H9 (cell line): ENCODE data around the gene FABP7. TPM values are rescaled to one million over a fixed set of nuclear protein-coding genes. Genes with fewer than 3 reads are reported as not detected.

Source experiments
- DNase-seq: peaks from one replicate; pipeline ENCODE4 v3.0.0-alpha.2; 2017
- H2AFZ ChIP-seq: one replicate; pipeline ENCODE4 v1.6.1; 2013; ENCODE audit warnings: mild to moderate bottlenecking, low read length, control low read depth, moderate library complexity
- H2AK5ac ChIP-seq: 2 replicates; pipeline ENCODE4 v1.6.1; 2013; ENCODE audit warnings: low read length, control low read depth, mixed read lengths; ENCODE audit not compliant: insufficient read length
- H2BK120ac ChIP-seq: one replicate; pipeline ENCODE4 v1.6.1; 2013; ENCODE audit warnings: low read depth, mild to moderate bottlenecking, low read length, control low read depth, inconsistent platforms; ENCODE audit not compliant: poor library complexity, severe bottlenecking
- H2BK12ac ChIP-seq: 2 replicates; pipeline ENCODE4 v1.6.1; 2013; ENCODE audit warnings: low read length, control low read depth, mixed read lengths, low read depth; ENCODE audit not compliant: insufficient read length
- H2BK15ac ChIP-seq: 2 replicates; pipeline ENCODE4 v1.6.1; 2013; ENCODE audit warnings: low read depth, low read length, control low read depth
- H2BK20ac ChIP-seq: one replicate; pipeline ENCODE4 v1.6.1; 2013; ENCODE audit warnings: low read depth, mild to moderate bottlenecking, low read length, control low read depth, inconsistent platforms; ENCODE audit not compliant: poor library complexity, severe bottlenecking
- H2BK5ac ChIP-seq: 2 replicates; pipeline ENCODE4 v1.6.1; 2013; ENCODE audit warnings: low read length, control low read depth, mixed read lengths; ENCODE audit not compliant: insufficient read length
- H3K14ac ChIP-seq: 2 replicates; pipeline ENCODE4 v1.6.1; 2013; ENCODE audit warnings: low read length, control low read depth; ENCODE audit not compliant: insufficient read depth
- H3K18ac ChIP-seq: 2 replicates; pipeline ENCODE4 v1.6.1; 2013; ENCODE audit warnings: low read depth, mild to moderate bottlenecking, mixed read lengths, low read length, control low read depth; ENCODE audit not compliant: insufficient read length
- H3K23ac ChIP-seq: 2 replicates; pipeline ENCODE4 v1.6.1; 2013; ENCODE audit warnings: low read length, control low read depth, mixed read lengths, low read depth; ENCODE audit not compliant: insufficient read length
- H3K23me2 ChIP-seq: 2 replicates; pipeline ENCODE4 v1.6.1; 2013; ENCODE audit warnings: low read depth, mild to moderate bottlenecking, mixed read lengths, low read length, control low read depth; ENCODE audit not compliant: insufficient read length, poor library complexity, severe bottlenecking
- H3K27ac ChIP-seq: 2 replicates; pipeline ENCODE4 v1.5.1; 2013; ENCODE audit warnings: low read length, control low read depth, mixed read lengths, low read depth; ENCODE audit not compliant: insufficient read length
- H3K27me3 ChIP-seq: 2 replicates; pipeline ENCODE4 v1.6.1; 2013; ENCODE audit warnings: low read length, control low read depth, inconsistent platforms; ENCODE audit not compliant: insufficient read depth
- H3K4ac ChIP-seq: 2 replicates; pipeline ENCODE4 v1.6.1; 2013; ENCODE audit warnings: low read depth, mild to moderate bottlenecking, control low read depth, inconsistent platforms, low read length, moderate library complexity
- H3K4me1 ChIP-seq: 2 replicates; pipeline ENCODE4 v1.6.1; 2013; ENCODE audit warnings: low read length, control low read depth, inconsistent platforms; ENCODE audit not compliant: insufficient read depth
- H3K4me2 ChIP-seq: 2 replicates; pipeline ENCODE4 v1.6.1; 2013; ENCODE audit warnings: low read length, control low read depth, mixed read lengths; ENCODE audit not compliant: insufficient read length, insufficient read depth
- H3K56ac ChIP-seq: 2 replicates; pipeline ENCODE4 v1.6.1; 2013; ENCODE audit warnings: low read depth, mild to moderate bottlenecking, mixed read lengths, low read length, control low read depth; ENCODE audit not compliant: insufficient read length
- H3K79me1 ChIP-seq: 2 replicates; pipeline ENCODE4 v1.6.1; 2013; ENCODE audit warnings: low read depth, mild to moderate bottlenecking, moderate library complexity, low read length, control low read depth, inconsistent platforms; ENCODE audit not compliant: insufficient read depth, poor library complexity, severe bottlenecking
- H3K79me2 ChIP-seq: 2 replicates; pipeline ENCODE4 v1.6.1; 2013; ENCODE audit warnings: low read length, control low read depth, inconsistent platforms; ENCODE audit not compliant: insufficient read depth
- H3K9ac ChIP-seq: 2 replicates; pipeline ENCODE4 v1.6.1; 2013; ENCODE audit warnings: low read length, control low read depth, mixed read lengths; ENCODE audit not compliant: insufficient read length; ENCODE audit errors: extremely low read depth
- H3K9me3 ChIP-seq: one replicate; pipeline ENCODE4 v1.6.1; 2013; ENCODE audit warnings: low read depth, low read length, inconsistent platforms; ENCODE audit not compliant: control insufficient read depth
- H3T11ph ChIP-seq: one replicate; pipeline ENCODE4 v1.6.1; 2013; ENCODE audit warnings: mild to moderate bottlenecking, low read length, control low read depth, inconsistent platforms
- H4K20me1 ChIP-seq: one replicate; pipeline ENCODE4 v1.6.1; 2013; ENCODE audit not compliant: control insufficient read depth, insufficient read length, insufficient read depth
- H4K5ac ChIP-seq: 2 replicates; pipeline ENCODE4 v1.6.1; 2013; ENCODE audit warnings: low read depth, mild to moderate bottlenecking, mixed read lengths, low read length, control low read depth; ENCODE audit not compliant: insufficient read length
- H4K8ac ChIP-seq: replicated peaks from 2 replicates; pipeline ENCODE4 v1.6.1; 2013; ENCODE audit warnings: low read length, control low read depth, mixed read lengths, low read depth; ENCODE audit not compliant: insufficient read length
- H4K91ac ChIP-seq: 2 replicates; pipeline ENCODE4 v1.6.1; 2013; ENCODE audit warnings: low read depth, mild to moderate bottlenecking, moderate library complexity, mixed read lengths, low read length, control low read depth; ENCODE audit not compliant: insufficient read length
- H3K27ac Mint-ChIP-seq, 3 experiments: 2 replicates in 2 of 3; 3 replicates in 1 of 3; pipeline ENCODE4 v1.8.0; 2020 to 2021; ENCODE audit warnings: mixed read lengths in 3 of 3, mild to moderate bottlenecking in 1 of 3, moderate library complexity in 1 of 3
- H3K27me3 Mint-ChIP-seq: 2 replicates; pipeline ENCODE4 v1.8.0; 2021; ENCODE audit warnings: low read depth, mild to moderate bottlenecking, moderate library complexity, mixed read lengths
- H3K36me3 Mint-ChIP-seq, 3 experiments: 2 replicates in 2 of 3; 3 replicates in 1 of 3; pipeline ENCODE4 v1.8.0; 2020 to 2021; ENCODE audit warnings: low read depth in 3 of 3, mixed read lengths in 3 of 3; ENCODE audit not compliant: insufficient read depth in 1 of 3
- H3K4me1 Mint-ChIP-seq, 2 experiments: 2 replicates each; pipeline ENCODE4 v1.8.0; 2020; ENCODE audit warnings: mixed read lengths in 2 of 2
- H3K4me3 Mint-ChIP-seq, 2 experiments: 2 replicates in 1 of 2; 3 replicates in 1 of 2; pipeline ENCODE4 v1.8.0; 2020 to 2021; ENCODE audit warnings: mild to moderate bottlenecking in 2 of 2, mixed read lengths in 2 of 2, moderate library complexity in 1 of 2
- H3K9me3 Mint-ChIP-seq, 2 experiments: 2 replicates in 1 of 2; 3 replicates in 1 of 2; pipeline ENCODE4 v1.8.0; 2020; ENCODE audit warnings: mild to moderate bottlenecking in 2 of 2, mixed read lengths in 2 of 2, moderate library complexity in 1 of 2
- WGBS: extraction: QIAGEN DNeasy Blood & Tissue Kit; methylation state at CpG from one replicate; pipeline ENCODE4 v1.1.7; 2013; ENCODE audit warnings: missing lambda C conversion rate, low lambda C conversion rate, mixed read lengths; ENCODE audit not compliant: insufficient read length; ENCODE audit errors: extremely low coverage; 5-methylcytosine and 5-hydroxymethylcytosine counted together
- total RNA-seq: library from RNA; stranded (reverse); gene quantifications from 2 replicates; pipeline ENCODE4 v1.2.1, GENCODE V29; 2021
- TF ChIP-seq, protein P1 (sequence below): fragments of 200-600 bp; sonication (generic); conservative IDR thresholded peaks from 3 replicates; pipeline ENCODE4 v1.8.0; 2021; ENCODE audit warnings: antibody characterized with exemption, mild to moderate bottlenecking

The FABP7 gene
- total RNA-seq, 1 experiment from 2014 or later, result 3.9 TPM

DNA sequence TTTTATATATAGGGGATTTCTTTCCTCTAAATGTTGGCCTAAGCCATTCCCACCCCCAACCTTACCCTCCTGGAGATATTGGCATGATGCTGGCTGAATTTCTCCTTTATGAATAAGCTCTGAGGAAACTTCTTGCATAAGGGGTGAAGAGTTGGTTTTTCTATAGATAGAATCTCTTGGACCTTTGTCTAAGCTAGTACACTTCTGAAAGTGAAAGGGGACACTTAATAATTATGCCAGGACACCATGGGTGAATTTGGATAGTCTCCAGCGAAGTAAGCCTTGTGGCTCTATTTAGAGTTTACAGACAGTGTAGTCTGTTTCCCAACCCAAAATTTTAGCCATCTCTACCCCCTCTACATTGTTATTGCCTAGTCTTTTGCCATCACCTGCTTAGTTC lies 27.1 kb upstream of the FABP7 start:
- Histone ChIP-seq H3K4me2 (no peak overlapping the region), H3K4ac (no peak overlapping the region), H2BK15ac (no peak overlapping the region), H2BK20ac (no peak overlapping the region), H4K8ac (no peak overlapping the region), H3K79me1 (no peaks in the 10 kb centered on the region), H4K20me1 (no peaks in the 10 kb centered on the region), H3K79me2 (no peaks in the 10 kb centered on the region), H2BK120ac (no peak overlapping the region), H3K9me3 (no peaks in the 10 kb centered on the region), H3K23ac (no peak overlapping the region), H2BK12ac (no peak overlapping the region), H4K5ac (no peak overlapping the region), H3K4me1 (peaks cover 4% of the 10 kb centered on the region; the same call in 1 of the 2 replicates), H2AK5ac (no peak overlapping the region), H3T11ph (no peak overlapping the region), H3K56ac (no peak overlapping the region), H3K27me3 (peaks cover 3% of the 10 kb centered on the region; the same call in 1 of the 2 replicates), H2BK5ac (no peak overlapping the region), H3K27ac (no peak overlapping the region), H3K14ac (no peak overlapping the region), H2AFZ (no peak overlapping the region), H3K18ac (no peak overlapping the region), H3K23me2 (no peaks in the 10 kb centered on the region), H4K91ac (no peak overlapping the region), H3K9ac (no peak overlapping the region)
- peaks cover 29 to 38% of the 10 kb centered on the region in 2 experiments for H3K4me1 Mint-ChIP-seq
- H3K36me3 Mint-ChIP-seq, result peaks cover 5 to 16% (median 8%) of the 10 kb centered on the region in 3 experiments
- H3K27ac Mint-ChIP-seq, result no peak overlapping the region
- DNase-seq, result no peak
- H3K4me3 Mint-ChIP-seq, result no peak overlapping the region; a peak in 1 of 5 replicates
- TF ChIP-seq, protein P1, sequence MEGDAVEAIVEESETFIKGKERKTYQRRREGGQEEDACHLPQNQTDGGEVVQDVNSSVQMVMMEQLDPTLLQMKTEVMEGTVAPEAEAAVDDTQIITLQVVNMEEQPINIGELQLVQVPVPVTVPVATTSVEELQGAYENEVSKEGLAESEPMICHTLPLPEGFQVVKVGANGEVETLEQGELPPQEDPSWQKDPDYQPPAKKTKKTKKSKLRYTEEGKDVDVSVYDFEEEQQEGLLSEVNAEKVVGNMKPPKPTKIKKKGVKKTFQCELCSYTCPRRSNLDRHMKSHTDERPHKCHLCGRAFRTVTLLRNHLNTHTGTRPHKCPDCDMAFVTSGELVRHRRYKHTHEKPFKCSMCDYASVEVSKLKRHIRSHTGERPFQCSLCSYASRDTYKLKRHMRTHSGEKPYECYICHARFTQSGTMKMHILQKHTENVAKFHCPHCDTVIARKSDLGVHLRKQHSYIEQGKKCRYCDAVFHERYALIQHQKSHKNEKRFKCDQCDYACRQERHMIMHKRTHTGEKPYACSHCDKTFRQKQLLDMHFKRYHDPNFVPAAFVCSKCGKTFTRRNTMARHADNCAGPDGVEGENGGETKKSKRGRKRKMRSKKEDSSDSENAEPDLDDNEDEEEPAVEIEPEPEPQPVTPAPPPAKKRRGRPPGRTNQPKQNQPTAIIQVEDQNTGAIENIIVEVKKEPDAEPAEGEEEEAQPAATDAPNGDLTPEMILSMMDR, result no peak
- peaks cover 15% of the 10 kb centered on the region for H3K27me3 Mint-ChIP-seq
- peaks cover 10 to 23% of the 10 kb centered on the region in 2 experiments for H3K9me3 Mint-ChIP-seq
- WGBS, result no CpG with 5 or more reads among the region's 1 CpG
